GM20000 (cell line): ENCODE results near the gene EHBP1.

ENCODE experiments used
- DNase-seq: peaks from one replicate; pipeline ENCODE4 v3.0.0; 2012; ENCODE audit warnings: low spot score
- CTCF ChIP-seq: IDR thresholded peaks from 2 replicates; pipeline ENCODE4 v1.5.1; 2012; ENCODE audit warnings: mild to moderate bottlenecking, control low read depth; ENCODE audit errors: extremely low read depth, missing control alignments

EHBP1 gene

DNA sequence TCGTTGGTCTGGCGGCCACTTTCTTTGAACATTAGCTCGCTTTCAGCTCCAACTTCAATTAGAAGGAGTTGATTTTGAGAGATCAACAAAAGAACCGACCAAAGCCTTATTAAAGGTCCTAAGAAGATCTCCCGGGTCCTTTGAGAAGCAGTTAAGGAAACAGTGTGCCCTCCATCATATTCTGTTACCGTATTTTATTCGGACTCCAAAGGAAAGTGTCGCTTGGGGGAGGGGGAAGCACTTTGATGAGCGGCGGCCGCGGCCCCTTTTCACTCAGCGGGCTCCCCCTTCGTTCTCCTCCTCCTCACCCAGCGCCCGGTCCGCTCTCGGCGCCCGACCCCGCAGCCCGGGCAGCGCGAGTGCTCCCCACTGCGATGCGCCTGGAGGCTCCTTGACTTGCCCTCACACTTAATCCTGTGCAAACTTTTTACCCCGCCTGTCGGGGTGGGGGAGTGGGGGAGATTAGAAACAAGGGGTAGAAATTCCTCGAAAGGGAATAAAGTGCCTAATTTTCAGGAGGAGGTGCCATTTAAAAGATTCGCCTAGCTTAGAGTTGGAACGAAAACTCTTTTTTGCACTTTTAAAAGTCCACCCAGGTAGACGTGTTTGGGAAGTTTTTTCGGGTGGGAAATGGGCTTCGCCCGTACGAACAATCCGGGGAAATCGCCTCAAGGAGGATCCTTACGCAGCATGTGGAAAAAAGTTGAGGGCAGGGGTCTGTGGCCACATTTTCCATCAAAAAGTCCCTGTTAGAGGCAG is 343.9 kb downstream of the EHBP1 start:
- DNase-seq: peak; percentile 25
- no peak for TF ChIP-seq CTCF

DNA sequence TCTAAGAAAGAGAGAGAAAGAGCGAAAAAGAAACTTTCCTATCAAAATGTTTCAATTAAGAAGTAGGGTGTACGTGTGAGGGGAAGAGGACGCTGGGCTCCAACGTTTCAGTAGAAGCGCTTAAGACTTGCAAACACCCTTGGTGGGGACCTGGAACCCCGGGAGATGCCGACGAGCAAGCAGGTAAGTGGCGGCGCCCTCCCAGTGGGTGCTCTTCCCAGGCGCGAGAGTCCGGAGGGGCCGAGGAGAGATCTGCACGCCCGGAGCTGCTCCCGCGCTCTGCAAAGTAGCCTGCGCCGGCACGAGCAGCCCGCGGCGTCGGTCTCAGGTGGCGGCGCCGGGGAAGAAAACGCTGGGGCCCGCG is 344.4 kb downstream of the EHBP1 start:
- no peak for TF ChIP-seq CTCF
- no peak for DNase-seq

- DNase-seq: peak; percentile 96
- TF ChIP-seq CTCF: no peak
Measured at GRCh38 chr2:63050334-63051041, 345.0 kb downstream of the EHBP1 start, which contains the start of gene OTX1. OTX1 (plus strand) TSS chr2:63050830; CDS start chr2:63052991, 2,161 bp downstream.

GRCh38 chr2:63051042-63051794 is 345.7 kb downstream of the EHBP1 start:
- no peak for TF ChIP-seq CTCF
- peak; percentile 53 for DNase-seq

DNA sequence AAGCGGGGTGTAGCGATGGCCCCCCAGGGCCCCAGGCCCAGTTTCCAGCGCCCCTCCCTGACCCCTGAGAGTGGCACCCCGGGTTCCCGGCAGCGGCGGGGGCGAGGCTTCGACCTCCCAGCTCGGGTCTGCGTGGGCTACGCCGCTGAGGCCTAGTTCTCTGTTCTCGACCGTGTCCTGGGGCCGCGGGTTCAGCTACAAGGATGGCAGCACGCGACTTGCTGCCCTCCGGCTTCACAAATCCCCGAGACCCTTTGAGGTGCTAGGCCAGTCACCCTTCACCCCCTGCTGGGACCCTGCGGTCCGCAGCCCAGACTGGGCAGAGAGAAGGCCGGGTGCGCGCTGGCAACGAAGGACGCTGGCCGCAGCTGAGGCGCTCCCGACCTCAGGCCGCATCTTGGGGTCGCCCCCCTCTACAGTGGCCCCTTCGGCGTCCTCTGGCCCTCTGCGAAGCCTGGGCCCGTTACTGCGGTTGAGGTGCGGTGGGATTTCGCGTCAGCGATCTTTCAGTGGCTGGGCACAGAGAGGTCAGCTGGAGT is 346.4 kb downstream of the EHBP1 start:
- TF ChIP-seq CTCF: no peak
- peak; percentile 33 for DNase-seq

DNA sequence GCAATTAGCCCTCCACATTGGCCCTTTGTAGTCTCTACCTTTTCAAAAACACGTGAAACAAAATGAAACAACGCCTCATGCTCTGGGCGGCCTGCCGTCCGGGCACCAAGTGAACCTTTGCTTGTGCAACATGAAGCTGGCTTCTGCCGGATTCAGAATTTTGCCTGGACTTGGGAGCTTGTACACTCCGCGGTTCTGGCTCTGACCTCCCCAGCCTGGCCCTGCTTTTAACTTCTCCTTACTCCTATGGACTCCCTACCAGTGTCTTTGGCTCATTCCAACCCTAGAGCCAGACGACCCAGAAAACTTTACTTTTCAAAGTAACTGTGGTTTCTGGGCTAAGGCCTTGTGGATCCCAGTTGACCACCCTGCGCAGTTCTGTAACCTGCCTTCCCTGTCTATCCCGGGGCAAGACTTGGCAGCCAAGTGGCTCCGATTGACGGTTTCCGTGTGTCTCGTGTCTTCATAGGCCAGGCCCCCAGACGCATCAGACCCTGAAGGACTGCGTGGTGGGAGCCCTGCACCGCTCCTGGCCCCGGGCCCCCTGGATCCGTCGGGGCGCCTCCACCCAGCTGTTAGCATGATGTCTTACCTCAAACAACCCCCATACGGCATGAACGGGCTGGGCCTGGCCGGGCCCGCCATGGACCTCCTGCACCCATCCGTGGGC is 347.0 kb downstream of the EHBP1 start:
- no peak for TF ChIP-seq CTCF
- DNase-seq: peak; percentile 25
